Measurements from ENCODE around the gene INTS11. TPM values are rescaled to one million over a fixed set of nuclear protein-coding genes. Genes with fewer than 3 reads are reported as not detected.

INTS11 gene
- total and polyA plus RNA-seq, 2 of the 13 experiments (the other 11 are each of a cell fraction or from before 2014, with no cell fraction given) = 52.8 to 94.8 TPM

DNA sequence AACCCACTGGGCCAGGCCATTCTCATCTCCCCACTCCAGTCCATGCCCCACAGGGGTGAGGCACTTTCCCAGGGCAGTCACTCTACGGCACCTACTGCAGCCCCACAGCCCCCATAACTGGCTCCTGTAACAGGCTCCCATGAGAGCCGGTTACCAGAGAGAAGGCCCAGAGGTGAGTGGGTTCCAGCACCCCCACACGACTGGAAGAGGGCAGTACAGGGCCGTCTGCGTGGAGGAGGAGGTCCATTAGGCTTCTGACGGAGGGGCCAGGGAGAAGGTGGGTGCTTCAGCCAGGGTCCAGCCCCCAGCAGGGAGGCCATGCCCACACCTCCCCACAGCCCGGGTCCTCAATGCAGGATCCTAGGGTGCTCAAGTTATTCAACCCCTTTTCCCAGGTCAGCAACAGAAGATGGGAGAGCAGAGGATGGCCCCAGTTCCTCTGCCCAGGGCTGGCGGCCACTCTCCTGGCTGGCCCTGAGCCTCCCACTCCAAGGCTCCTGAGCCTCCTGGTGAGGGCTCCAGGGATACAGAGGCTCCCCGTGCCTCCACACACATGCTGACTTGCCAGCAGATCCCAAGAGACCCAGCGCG, 18.3 kb downstream of the INTS11 start (continued):
- TF ChIP-seq, protein P1, sequence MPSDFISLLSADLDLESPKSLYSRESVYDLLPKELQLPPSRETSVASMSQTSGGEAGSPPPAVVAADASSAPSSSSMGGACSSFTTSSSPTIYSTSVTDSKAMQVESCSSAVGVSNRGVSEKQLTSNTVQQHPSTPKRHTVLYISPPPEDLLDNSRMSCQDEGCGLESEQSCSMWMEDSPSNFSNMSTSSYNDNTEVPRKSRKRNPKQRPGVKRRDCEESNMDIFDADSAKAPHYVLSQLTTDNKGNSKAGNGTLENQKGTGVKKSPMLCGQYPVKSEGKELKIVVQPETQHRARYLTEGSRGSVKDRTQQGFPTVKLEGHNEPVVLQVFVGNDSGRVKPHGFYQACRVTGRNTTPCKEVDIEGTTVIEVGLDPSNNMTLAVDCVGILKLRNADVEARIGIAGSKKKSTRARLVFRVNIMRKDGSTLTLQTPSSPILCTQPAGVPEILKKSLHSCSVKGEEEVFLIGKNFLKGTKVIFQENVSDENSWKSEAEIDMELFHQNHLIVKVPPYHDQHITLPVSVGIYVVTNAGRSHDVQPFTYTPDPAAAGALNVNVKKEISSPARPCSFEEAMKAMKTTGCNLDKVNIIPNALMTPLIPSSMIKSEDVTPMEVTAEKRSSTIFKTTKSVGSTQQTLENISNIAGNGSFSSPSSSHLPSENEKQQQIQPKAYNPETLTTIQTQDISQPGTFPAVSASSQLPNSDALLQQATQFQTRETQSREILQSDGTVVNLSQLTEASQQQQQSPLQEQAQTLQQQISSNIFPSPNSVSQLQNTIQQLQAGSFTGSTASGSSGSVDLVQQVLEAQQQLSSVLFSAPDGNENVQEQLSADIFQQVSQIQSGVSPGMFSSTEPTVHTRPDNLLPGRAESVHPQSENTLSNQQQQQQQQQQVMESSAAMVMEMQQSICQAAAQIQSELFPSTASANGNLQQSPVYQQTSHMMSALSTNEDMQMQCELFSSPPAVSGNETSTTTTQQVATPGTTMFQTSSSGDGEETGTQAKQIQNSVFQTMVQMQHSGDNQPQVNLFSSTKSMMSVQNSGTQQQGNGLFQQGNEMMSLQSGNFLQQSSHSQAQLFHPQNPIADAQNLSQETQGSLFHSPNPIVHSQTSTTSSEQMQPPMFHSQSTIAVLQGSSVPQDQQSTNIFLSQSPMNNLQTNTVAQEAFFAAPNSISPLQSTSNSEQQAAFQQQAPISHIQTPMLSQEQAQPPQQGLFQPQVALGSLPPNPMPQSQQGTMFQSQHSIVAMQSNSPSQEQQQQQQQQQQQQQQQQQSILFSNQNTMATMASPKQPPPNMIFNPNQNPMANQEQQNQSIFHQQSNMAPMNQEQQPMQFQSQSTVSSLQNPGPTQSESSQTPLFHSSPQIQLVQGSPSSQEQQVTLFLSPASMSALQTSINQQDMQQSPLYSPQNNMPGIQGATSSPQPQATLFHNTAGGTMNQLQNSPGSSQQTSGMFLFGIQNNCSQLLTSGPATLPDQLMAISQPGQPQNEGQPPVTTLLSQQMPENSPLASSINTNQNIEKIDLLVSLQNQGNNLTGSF (CRISPR knock-in tag; IDR thresholded peaks at IDR 0.05) = no peak
- TF ChIP-seq PRPF4 (IDR thresholded peaks at IDR 0.05; ENCODE audit: low read depth, low read length, poor library complexity, severe bottlenecking) (no peak), DPF2 (CRISPR knock-in tag; IDR thresholded peaks at IDR 0.05; ENCODE audit: borderline replicate concordance, low read depth) (no peak), ZNF331 (CRISPR knock-in tag; IDR thresholded peaks at IDR 0.05) (no peak), ZSCAN29 (CRISPR knock-in tag; conservative IDR thresholded peaks at IDR 0.05) (no peak), IRF2 (CRISPR knock-in tag; IDR thresholded peaks at IDR 0.05) (no peak), NCOA5 (CRISPR knock-in tag; IDR thresholded peaks at IDR 0.05) (no peak), ZC3H13 (CRISPR knock-in tag; IDR thresholded peaks at IDR 0.05) (peak; percentile 22; the same call in 1 of the 2 replicates), FOXO1 (CRISPR knock-in tag; IDR thresholded peaks at IDR 0.05) (no peak; the same call in 1 of the 2 replicates), NR2F6 (IDR thresholded peaks at IDR 0.05) (no peak), NR2F6 (CRISPR knock-in tag; IDR thresholded peaks at IDR 0.05) (no peak), HMG20A (CRISPR knock-in tag; IDR thresholded peaks at IDR 0.05; ENCODE audit: borderline replicate concordance) (no peak), IKZF1 (IDR thresholded peaks at IDR 0.05) (no peak), NFE2L1 (CRISPR knock-in tag; IDR thresholded peaks at IDR 0.05; ENCODE audit: borderline replicate concordance) (no peak), SNAI1 (CRISPR knock-in tag; IDR thresholded peaks at IDR 0.05; ENCODE audit: borderline replicate concordance) (no peak), ZFP36L2 (CRISPR knock-in tag; IDR thresholded peaks at IDR 0.05) (no peak), ZKSCAN8 (CRISPR knock-in tag; IDR thresholded peaks at IDR 0.05; ENCODE audit: borderline replicate concordance) (no peak), ZNF446 (CRISPR knock-in tag; IDR thresholded peaks at IDR 0.05) (no peak), KLF13 (CRISPR knock-in tag; IDR thresholded peaks at IDR 0.05) (no peak), ZBTB21 (CRISPR knock-in tag; IDR thresholded peaks at IDR 0.05) (no peak), FOXJ3 (CRISPR knock-in tag; IDR thresholded peaks at IDR 0.05; ENCODE audit: borderline replicate concordance) (no peak), ZNF629 (CRISPR knock-in tag; conservative IDR thresholded peaks at IDR 0.05) (no peak), CCDC6 (CRISPR knock-in tag; IDR thresholded peaks at IDR 0.05) (no peak), TBX3 (IDR thresholded peaks at IDR 0.05; ENCODE audit: borderline replicate concordance) (no peak), ZNF20 (CRISPR knock-in tag; IDR thresholded peaks at IDR 0.05) (no peak)
- TF ChIP-seq, protein P2, sequence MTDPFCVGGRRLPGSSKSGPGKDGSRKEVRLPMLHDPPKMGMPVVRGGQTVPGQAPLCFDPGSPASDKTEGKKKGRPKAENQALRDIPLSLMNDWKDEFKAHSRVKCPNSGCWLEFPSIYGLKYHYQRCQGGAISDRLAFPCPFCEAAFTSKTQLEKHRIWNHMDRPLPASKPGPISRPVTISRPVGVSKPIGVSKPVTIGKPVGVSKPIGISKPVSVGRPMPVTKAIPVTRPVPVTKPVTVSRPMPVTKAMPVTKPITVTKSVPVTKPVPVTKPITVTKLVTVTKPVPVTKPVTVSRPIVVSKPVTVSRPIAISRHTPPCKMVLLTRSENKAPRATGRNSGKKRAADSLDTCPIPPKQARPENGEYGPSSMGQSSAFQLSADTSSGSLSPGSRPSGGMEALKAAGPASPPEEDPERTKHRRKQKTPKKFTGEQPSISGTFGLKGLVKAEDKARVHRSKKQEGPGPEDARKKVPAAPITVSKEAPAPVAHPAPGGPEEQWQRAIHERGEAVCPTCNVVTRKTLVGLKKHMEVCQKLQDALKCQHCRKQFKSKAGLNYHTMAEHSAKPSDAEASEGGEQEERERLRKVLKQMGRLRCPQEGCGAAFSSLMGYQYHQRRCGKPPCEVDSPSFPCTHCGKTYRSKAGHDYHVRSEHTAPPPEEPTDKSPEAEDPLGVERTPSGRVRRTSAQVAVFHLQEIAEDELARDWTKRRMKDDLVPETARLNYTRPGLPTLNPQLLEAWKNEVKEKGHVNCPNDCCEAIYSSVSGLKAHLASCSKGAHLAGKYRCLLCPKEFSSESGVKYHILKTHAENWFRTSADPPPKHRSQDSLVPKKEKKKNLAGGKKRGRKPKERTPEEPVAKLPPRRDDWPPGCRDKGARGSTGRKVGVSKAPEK (CRISPR knock-in tag; IDR thresholded peaks at IDR 0.05; ENCODE audit: borderline replicate concordance) = no peak
